Activated T-helper 9 cell treated with anti-CD3 and anti-CD28 coated beads, Interleukin-2, amount 50 U/mL, for 16 hours (primary cell): ENCODE data around the gene ELMO2.

ENCODE experiments used
- DNase-seq: peaks from one replicate; pipeline ENCODE4 v3.0.0-alpha.2; 2020; ENCODE audit warnings: low read depth

Gene ELMO2

GRCh38 chr20:46350201-46350985 lies 56.0 kb downstream of the ELMO2 start:
- no peak for DNase-seq

- no peak for DNase-seq
Observed at GRCh38 chr20:46349742-46350056, 56.7 kb downstream of the ELMO2 start.

GRCh38 chr20:46349035-46349741 lies 57.2 kb downstream of the ELMO2 start:
- peak; percentile 24 for DNase-seq

GRCh38 chr20:46347841-46348803 lies 58.3 kb downstream of the ELMO2 start:
- DNase-seq, result no peak

GRCh38 chr20:46346770-46347169 lies 59.6 kb downstream of the ELMO2 start:
- no peak for DNase-seq

- no peak for DNase-seq
Observed at GRCh38 chr20:46344488-46345162, 61.8 kb downstream of the ELMO2 start.

- no peak for DNase-seq
Observed at GRCh38 chr20:46343975-46344357, 62.4 kb downstream of the ELMO2 start.

- no peak for DNase-seq
Observed at GRCh38 chr20:46343348-46343974, 63.0 kb downstream of the ELMO2 start.

GRCh38 chr20:46342451-46343347 lies 63.7 kb downstream of the ELMO2 start:
- no peak for DNase-seq

- DNase-seq, result no peak
Observed at GRCh38 chr20:46342010-46342378, 64.4 kb downstream of the ELMO2 start.

- no peak for DNase-seq
Observed at GRCh38 chr20:46341074-46342009, 65.1 kb downstream of the ELMO2 start.

GRCh38 chr20:46339037-46339436 lies 67.4 kb downstream of the ELMO2 start:
- DNase-seq, result no peak

- no peak for DNase-seq
Observed at GRCh38 chr20:46336735-46337134, 69.7 kb downstream of the ELMO2 start.

GRCh38 chr20:46334303-46334904 lies 72.0 kb downstream of the ELMO2 start:
- DNase-seq, result no peak

GRCh38 chr20:46333161-46333991 lies 73.0 kb downstream of the ELMO2 start:
- DNase-seq, result no peak

- no peak for DNase-seq
Observed at GRCh38 chr20:46332373-46333160, 73.8 kb downstream of the ELMO2 start.
